GM18873 (cell line): ENCODE data around the gene DGCR2.
"Not testable (repeated sequence)": the region's sequence is repeated elsewhere in the genome, so short reads cannot be mapped to it uniquely, and the experiment has no call there.

Source experiments
- ATAC-seq: cut with Tn5 transposase; IDR thresholded peaks from one replicate; pipeline ENCODE4 v1.9.1; 2021; ENCODE audit warnings: mild to moderate bottlenecking, moderate library complexity, moderate number of reproducible peaks; ENCODE audit not compliant: unreplicated experiment, low FRiP score

The DGCR2 gene

GRCh38 chr22:19016081-19016766 lies 106.0 kb downstream of the DGCR2 start:
- no peak for ATAC-seq

- no peak for ATAC-seq
These were observed 107.3 kb downstream of the DGCR2 start for GRCh38 chr22:19014886-19015285.

GRCh38 chr22:19013881-19014598 lies 108.2 kb downstream of the DGCR2 start:
- not testable (repeated sequence) for ATAC-seq

- ATAC-seq, result not testable (repeated sequence)
These were observed 108.8 kb downstream of the DGCR2 start for GRCh38 chr22:19013411-19013810.

GRCh38 chr22:19012308-19012986 lies 109.8 kb downstream of the DGCR2 start:
- ATAC-seq, result no peak

DNA sequence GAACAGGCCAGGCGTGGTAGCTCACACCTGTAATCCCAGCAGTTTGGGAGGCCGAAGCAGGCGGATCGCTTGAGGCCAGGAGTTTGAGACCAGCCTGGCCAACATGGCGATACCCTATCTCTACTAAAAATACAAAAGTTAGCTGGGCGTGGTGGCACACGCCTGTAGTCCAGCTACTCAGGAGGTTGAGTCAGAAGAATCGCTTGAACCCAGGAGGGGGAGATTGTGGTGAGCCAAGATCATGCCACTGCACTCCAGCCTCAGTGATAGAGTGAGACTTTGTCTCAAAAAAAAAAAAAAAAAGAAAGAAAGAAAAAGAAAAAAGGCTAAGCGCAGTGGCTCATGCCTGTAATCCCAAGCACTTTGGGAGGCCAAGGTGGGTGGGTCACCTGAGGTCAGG lies 110.6 kb downstream of the DGCR2 start:
- ATAC-seq, result not testable (repeated sequence)

DNA sequence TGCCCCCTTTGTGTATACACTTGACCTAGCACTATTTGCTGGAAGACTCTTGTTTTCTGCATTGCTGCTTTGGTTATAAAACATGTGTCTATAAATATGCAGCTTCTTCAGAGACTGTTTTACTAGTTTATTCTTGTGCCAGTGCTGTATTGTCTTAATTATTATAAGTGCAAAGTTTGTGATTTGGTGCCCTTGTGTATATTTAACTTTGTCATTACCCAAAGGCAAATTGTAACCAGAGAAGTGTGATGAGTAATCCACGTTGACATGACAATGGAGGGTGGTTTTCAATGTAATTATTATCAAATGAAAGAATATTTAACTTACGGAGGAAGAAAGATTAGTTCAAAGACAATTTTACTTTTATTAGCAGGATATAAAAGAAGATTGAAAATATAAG lies 111.1 kb downstream of the DGCR2 start:
- no peak for ATAC-seq

DNA sequence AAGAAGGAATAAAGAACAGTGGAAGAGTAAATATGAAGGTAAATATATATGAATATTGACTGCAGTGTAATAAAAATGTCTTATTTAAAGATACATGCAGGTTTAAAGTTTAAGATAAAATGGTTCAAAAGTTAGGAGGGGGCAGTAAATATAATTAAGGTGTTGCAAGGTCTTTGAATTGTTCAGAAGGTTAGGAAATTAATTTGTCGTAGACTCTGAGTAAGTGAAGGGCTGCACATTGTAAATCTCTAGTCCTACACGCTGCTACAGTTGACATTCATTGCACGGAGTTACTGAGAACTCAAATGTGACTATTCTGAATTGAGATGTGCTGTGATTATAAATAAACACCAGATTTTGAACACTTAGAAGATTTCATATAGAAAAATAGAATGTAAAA lies 116.3 kb downstream of the DGCR2 start:
- ATAC-seq, result no peak

DNA sequence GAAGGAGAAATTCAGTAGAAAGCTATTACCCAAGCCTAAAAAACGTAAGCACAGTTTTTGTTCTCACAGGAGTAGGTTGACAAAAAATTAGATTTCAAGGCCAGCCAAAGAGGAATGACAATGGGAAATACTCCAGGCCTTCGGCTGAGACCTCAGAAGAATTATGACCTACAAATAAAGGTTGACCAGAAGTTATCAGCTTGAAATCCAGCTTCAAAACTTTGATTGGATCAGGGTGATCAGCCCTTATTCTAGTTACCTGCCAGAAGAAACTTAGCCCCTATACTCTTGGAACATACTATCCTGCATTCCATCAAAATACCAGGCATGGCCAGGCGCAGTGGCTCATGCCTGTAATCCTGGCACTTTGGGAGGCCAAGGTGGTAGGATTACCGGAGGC lies 117.7 kb downstream of the DGCR2 start:
- no peak for ATAC-seq

DNA sequence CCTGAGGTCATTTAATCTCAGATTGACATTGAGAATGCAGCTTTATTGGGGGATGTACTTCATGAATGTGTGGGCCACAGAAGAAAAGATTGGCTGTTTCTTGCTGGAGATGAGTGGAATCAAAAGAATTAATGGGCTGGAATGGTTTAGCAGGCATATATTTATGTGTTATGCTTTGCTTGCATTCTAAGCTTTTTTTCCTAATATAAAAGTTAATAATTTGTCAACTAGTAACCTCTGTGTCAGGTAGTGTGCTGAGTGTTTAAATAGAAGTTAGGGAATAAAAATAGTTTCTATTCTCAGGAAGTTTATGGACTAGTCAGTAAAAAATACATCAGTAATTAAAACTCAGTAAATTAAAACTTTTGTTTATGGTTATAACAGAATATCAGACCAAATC lies 118.7 kb downstream of the DGCR2 start:
- no peak for ATAC-seq

DNA sequence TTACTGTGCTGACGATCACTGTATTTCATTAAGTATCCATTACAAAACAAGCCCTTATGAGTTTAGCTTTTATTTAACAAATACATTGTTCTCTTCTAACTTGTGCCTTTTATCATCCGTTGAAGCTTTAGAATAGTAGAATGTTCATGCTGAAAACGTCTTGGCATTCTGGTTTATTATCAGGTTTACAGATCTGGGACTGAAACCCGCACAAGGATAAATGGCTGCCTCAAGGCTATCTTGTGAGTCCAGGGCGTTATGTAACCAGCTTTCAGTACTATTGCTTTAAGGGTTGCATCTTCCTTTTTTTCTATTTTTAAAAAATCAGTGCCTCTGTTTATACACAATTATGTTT lies 119.6 kb downstream of the DGCR2 start:
- ATAC-seq, result no peak

DNA sequence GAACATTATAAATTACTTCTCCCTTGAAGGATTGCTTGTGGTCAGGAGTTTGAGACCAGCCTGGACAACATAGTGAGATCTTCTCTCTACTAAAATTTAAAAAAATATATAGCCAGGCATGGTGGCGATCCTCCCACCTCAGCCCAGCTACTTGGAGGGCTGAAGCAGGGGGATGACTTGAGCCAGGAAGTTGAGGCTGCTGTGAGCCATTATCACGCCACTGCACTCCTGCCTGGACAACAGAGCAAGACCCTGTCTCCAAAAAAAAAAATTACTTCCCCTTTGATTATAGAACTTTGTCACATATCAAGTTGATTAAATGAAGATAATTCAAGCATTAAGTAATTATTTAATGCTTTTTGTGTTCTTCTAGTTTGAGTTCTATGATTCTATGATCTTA lies 121.0 kb downstream of the DGCR2 start:
- no peak for ATAC-seq

DNA sequence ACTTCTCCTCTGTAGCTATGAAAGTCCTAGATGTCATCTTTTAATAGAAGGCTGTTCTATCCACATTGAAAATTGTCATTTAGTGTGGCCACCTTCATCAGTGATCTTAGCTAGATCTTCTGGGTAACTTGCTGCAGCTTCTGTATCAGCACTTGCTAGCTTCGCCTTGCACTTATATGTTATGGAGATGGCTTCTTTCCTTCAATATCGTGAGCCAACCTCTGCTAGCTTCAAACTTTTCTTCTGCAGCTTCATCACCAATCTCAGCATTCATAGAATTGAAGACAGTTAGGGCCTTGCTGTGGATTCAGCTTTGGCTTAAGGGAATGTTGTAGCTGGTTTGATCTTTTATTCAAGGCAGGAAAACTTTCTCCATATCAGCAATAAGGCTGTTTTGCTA lies 122.1 kb downstream of the DGCR2 start:
- not testable (repeated sequence) for ATAC-seq

GRCh38 chr22:18999416-18999815 lies 122.8 kb downstream of the DGCR2 start:
- ATAC-seq, result no peak

DNA sequence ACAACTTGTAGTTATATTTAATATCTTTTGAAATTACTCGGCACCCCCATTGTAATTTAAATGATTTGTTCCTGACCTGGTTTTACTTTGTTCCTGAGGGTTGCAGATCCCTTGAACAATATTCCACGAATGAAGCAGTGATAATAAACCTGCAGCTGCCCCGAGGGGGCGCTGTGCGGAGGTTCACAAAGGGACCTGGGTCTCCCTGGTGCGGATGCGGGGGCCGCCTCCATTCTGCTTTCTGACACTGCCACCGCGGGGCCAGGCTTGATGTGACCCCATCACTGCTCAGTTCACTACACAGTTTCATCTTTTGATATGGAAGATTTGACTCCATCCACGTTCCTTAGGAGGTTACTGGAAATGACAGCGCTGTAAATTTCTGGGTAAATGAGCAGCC lies 123.2 kb downstream of the DGCR2 start:
- no peak for ATAC-seq

DNA sequence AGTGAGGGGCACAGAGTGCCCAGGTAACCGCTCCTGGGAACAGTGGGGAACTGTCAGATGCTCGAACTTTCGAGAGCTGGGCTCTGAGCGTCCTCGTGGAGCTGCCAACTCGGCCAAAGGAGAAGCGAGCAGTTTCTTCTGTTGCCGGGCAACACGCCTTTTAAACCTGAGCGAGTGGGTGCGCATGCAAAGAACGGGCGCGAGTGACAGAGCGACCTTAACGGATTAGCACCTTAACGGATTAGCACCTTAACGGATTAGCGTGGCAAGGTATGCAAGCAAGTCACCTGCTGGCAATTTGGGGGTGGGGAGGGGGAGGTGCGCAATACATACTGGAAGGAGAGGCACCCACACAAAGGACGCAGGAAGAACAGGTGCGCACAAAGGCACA lies 124.3 kb downstream of the DGCR2 start:
- ATAC-seq, result no peak

- ATAC-seq, result no peak
These were observed 124.8 kb downstream of the DGCR2 start for GRCh38 chr22:18997306-18997924.

- ATAC-seq, result no peak
These were observed 125.8 kb downstream of the DGCR2 start for GRCh38 chr22:18996376-18996900.

DNA sequence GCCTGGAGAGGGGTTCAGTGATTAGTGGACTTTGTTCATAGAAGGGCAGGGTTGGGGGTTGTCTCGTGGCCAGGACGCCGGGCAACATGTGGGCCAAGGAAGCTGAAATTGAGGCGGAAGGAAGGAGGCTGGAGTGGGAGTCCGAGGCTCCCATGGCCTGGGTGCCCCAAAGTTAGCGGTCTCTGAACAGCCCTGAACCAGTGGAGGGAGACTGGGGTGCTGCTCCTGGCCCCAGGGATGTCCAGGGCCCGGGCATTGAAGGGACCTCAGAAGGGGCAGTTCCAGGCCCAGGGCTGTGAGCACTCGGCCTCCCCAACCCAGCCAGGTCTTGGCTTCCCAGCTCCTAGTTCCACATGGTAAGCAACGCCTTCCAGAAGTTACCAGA lies 126.9 kb downstream of the DGCR2 start:
- no peak for ATAC-seq

DNA sequence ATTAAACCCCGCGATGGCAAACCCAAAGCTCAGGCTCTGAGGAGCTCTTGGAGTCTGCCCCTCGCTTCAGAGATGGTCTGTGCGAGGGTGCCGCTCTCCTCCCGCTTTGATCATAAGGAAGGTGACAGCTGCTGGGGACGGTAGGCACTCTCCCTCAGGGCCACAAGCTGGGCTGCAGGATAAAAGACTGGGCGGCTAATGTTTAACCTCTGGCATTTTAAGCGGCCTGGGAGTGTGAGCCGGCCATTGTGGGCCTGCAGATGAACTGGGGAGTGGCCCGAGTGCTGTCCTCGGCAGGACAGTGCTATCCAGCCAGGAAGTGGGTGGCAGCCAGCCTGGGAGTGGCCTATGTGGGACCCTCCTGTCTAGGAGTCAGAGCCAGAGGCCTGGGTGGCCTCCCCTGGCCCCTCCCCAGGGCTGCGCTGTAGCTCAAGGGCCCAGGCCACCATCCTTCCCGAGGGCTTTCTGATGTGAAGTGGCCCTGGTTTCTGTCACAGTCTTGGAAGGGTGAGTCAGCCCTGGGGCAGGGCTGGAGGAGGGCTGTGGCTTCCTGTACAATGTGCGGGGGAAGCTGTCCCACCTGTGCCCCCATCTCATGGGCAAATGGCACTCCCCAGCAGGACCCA lies 127.4 kb downstream of the DGCR2 start:
- no peak for ATAC-seq

DNA sequence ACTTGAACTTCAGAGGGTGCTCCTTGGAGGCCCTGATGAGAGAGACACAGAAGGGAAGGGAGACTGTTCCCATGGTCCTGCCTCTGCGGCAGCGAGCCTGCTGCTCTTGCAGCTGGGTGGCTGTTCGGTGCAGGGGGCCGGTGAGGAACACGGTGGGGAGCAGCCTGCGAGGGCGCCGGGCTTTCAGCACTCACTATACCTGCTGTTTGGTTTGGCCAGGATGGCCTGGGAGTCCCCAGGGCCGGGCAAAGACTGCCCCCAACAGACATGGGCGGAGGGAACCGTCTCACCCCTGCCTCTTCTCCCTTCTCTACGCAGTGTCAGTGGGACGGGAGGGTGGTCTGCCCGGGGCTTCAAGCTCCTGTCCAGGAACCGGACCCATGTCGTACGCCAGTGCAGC lies 128.2 kb downstream of the DGCR2 start:
- ATAC-seq, result no peak
